ENCODE results near the gene RERG.

Gene RERG

GRCh38 chr12:15192720-15193119 lies 28.5 kb downstream of the RERG start:
- no peak overlapping the region for H3K27ac ChIP-seq
- H3K9me3 ChIP-seq (ENCODE audit: control insufficient read depth, low read length), result no peaks in the 10 kb centered on the region
- no peaks in the 10 kb centered on the region for H3K27me3 ChIP-seq (ENCODE audit: control insufficient read depth, insufficient read depth, low read length)
- H3K79me2 ChIP-seq, result peaks cover 2% of the 10 kb centered on the region
- no peak overlapping the region for H2AFZ ChIP-seq
- no peak for TF ChIP-seq CTCF (IDR thresholded peaks at IDR 0.05)
- no peak overlapping the region for H3K4me3 ChIP-seq (ENCODE audit: low read depth, low read length)
- peaks cover 50% of the 10 kb centered on the region for H3K4me1 ChIP-seq
- no peak overlapping the region for H3K9ac ChIP-seq
- H3K36me3 ChIP-seq (ENCODE audit: control insufficient read depth, insufficient read depth, low read length), result no peaks in the 10 kb centered on the region
- H3K4me2 ChIP-seq (ENCODE audit: low read length), result no peak overlapping the region

- Histone ChIP-seq H3K4me2 (ENCODE audit: low read length) (peak overlapping the region; percentile 1), H3K79me2 (peaks cover 2% of the 10 kb centered on the region), H2AFZ (no peak overlapping the region), H3K4me1 (peaks cover 33% of the 10 kb centered on the region), H3K27ac (peak overlapping the region; percentile 94), H3K36me3 (ENCODE audit: control insufficient read depth, insufficient read depth, low read length) (no peaks in the 10 kb centered on the region), H3K4me3 (ENCODE audit: low read depth, low read length) (no peak overlapping the region), H3K9ac (no peak overlapping the region), H3K9me3 (ENCODE audit: control insufficient read depth, low read length) (no peaks in the 10 kb centered on the region), H3K27me3 (ENCODE audit: control insufficient read depth, insufficient read depth, low read length) (no peaks in the 10 kb centered on the region)
- TF ChIP-seq CTCF (IDR thresholded peaks at IDR 0.05), result no peak
These were observed 33.1 kb downstream of the RERG start for GRCh38 chr12:15188127-15188526.

- H3K27ac ChIP-seq, result peak overlapping the region; percentile 94
These were observed 34.6 kb downstream of the RERG start for GRCh38 chr12:15186597-15186996.

GRCh38 chr12:15184484-15184883 lies 36.7 kb downstream of the RERG start:
- Histone ChIP-seq H3K79me2 (no peaks in the 10 kb centered on the region), H3K36me3 (ENCODE audit: control insufficient read depth, insufficient read depth, low read length) (no peaks in the 10 kb centered on the region), H3K27me3 (ENCODE audit: control insufficient read depth, insufficient read depth, low read length) (no peaks in the 10 kb centered on the region), H3K9me3 (ENCODE audit: control insufficient read depth, low read length) (no peaks in the 10 kb centered on the region), H3K4me1 (peaks cover 30% of the 10 kb centered on the region), H3K27ac (peak overlapping the region; percentile 69), H3K4me2 (ENCODE audit: low read length) (no peak overlapping the region), H3K9ac (no peak overlapping the region), H2AFZ (peak overlapping the region; percentile 3), H3K4me3 (ENCODE audit: low read depth, low read length) (no peak overlapping the region)
- TF ChIP-seq CTCF (IDR thresholded peaks at IDR 0.05), result no peak

More at GRCh38 chr12:15186597-15186996, 34.6 kb downstream of the RERG start:
- Histone ChIP-seq H3K4me2 (ENCODE audit: low read length) (no peak overlapping the region), H3K79me2 (no peaks in the 10 kb centered on the region), H2AFZ (peak overlapping the region; percentile 5), H3K4me1 (peaks cover 32% of the 10 kb centered on the region), H3K9me3 (ENCODE audit: control insufficient read depth, low read length) (no peaks in the 10 kb centered on the region), H3K4me3 (ENCODE audit: low read depth, low read length) (no peak overlapping the region), H3K36me3 (ENCODE audit: control insufficient read depth, insufficient read depth, low read length) (no peaks in the 10 kb centered on the region), H3K27me3 (ENCODE audit: control insufficient read depth, insufficient read depth, low read length) (no peaks in the 10 kb centered on the region), H3K9ac (no peak overlapping the region)
- no peak for TF ChIP-seq CTCF (IDR thresholded peaks at IDR 0.05)

- H3K79me2 ChIP-seq, result no peaks in the 10 kb centered on the region
- H3K9ac ChIP-seq, result no peak overlapping the region
- H3K9me3 ChIP-seq (ENCODE audit: control insufficient read depth, low read length), result no peaks in the 10 kb centered on the region
- H3K27ac ChIP-seq, result peak overlapping the region; percentile 69
- H3K36me3 ChIP-seq (ENCODE audit: control insufficient read depth, insufficient read depth, low read length), result no peaks in the 10 kb centered on the region
- TF ChIP-seq CTCF (IDR thresholded peaks at IDR 0.05), result no peak
- H3K27me3 ChIP-seq (ENCODE audit: control insufficient read depth, insufficient read depth, low read length), result no peaks in the 10 kb centered on the region
- no peak overlapping the region for H3K4me3 ChIP-seq (ENCODE audit: low read depth, low read length)
- no peak overlapping the region for H3K4me2 ChIP-seq (ENCODE audit: low read length)
- peak overlapping the region; percentile 13 for H2AFZ ChIP-seq
- peaks cover 28% of the 10 kb centered on the region for H3K4me1 ChIP-seq
These were observed 37.4 kb downstream of the RERG start for GRCh38 chr12:15183821-15184220.

Measured in parathyroid adenoma (tissue), 2 donors.